ENCODE results near the gene RHBG. TPM values are rescaled to one million over a fixed set of nuclear protein-coding genes. Genes with fewer than 3 reads are reported as not detected.

RHBG gene
- total RNA-seq, 4 donors from 2014 or later, result not detected

GRCh38 chr1:156400191-156400935 lies 31.4 kb downstream of the RHBG start:
- no peak for ATAC-seq
- no peak for TF ChIP-seq POLR2A (IDR thresholded peaks at IDR 0.05)
- TF ChIP-seq CTCF (IDR thresholded peaks at IDR 0.05 in 4 of 5, conservative IDR thresholded peaks at IDR 0.05 in 1 of 5), result no peak
- Histone ChIP-seq H3K4me1 (no peaks in the 10 kb centered on the region), H3K27me3 (peaks cover 5 to 15% (median 13%) of the 10 kb centered on the region in 3 donors), H3K36me3 (no peaks in the 10 kb centered on the region), H3K4me3 (no peak overlapping the region), H3K27ac (no peak overlapping the region), H3K9me3 (no peaks in the 10 kb centered on the region)
- intact Hi-C loops (cut with DNase I; ENCODE audit: low total_unique reads) (no loop called here), in situ Hi-C loops (cut with MboI; ENCODE audit: low sequenced_read_pairs in 4 of 4) (no loop called here)
- no peak for DNase-seq

GRCh38 chr1:156401041-156401574 lies 32.1 kb downstream of the RHBG start:
- in situ Hi-C loops (cut with MboI; ENCODE audit: low sequenced_read_pairs in 4 of 4), result no loop called here
- ATAC-seq (no peak), DNase-seq (no peak)
- Histone ChIP-seq H3K27ac (no peak overlapping the region), H3K9me3 (no peaks in the 10 kb centered on the region), H3K36me3 (no peaks in the 10 kb centered on the region), H3K4me1 (no peaks in the 10 kb centered on the region), H3K4me3 (no peak overlapping the region), H3K27me3 (peaks cover 12 to 20% (median 18%) of the 10 kb centered on the region in 3 donors)
- intact Hi-C loops (cut with DNase I; ENCODE audit: low total_unique reads), result no loop called here
- TF ChIP-seq POLR2A (IDR thresholded peaks at IDR 0.05), result no peak
- TF ChIP-seq CTCF (IDR thresholded peaks at IDR 0.05 in 4 of 5, conservative IDR thresholded peaks at IDR 0.05 in 1 of 5), result no peak

GRCh38 chr1:156401681-156402081 lies 32.7 kb downstream of the RHBG start:
- H3K4me1 ChIP-seq, result no peaks in the 10 kb centered on the region
- H3K4me3 ChIP-seq, result no peak overlapping the region
- no peak for ATAC-seq
- H3K27me3 ChIP-seq, result peaks cover 18 to 25% (median 21%) of the 10 kb centered on the region in 3 donors
- in situ Hi-C loops (cut with MboI; ENCODE audit: low sequenced_read_pairs in 4 of 4), result no loop called here
- intact Hi-C loops (cut with DNase I; ENCODE audit: low total_unique reads), result no loop called here
- no peak overlapping the region for H3K27ac ChIP-seq
- no peaks in the 10 kb centered on the region for H3K36me3 ChIP-seq
- DNase-seq, result no peak
- H3K9me3 ChIP-seq, result no peaks in the 10 kb centered on the region
- no peak for TF ChIP-seq POLR2A (IDR thresholded peaks at IDR 0.05)
- no peak for TF ChIP-seq CTCF (IDR thresholded peaks at IDR 0.05 in 4 of 5, conservative IDR thresholded peaks at IDR 0.05 in 1 of 5)

- no peak for DNase-seq
- no peak for ATAC-seq
- in situ Hi-C loops (cut with MboI; ENCODE audit: low sequenced_read_pairs in 4 of 4), result no loop called here
- Histone ChIP-seq H3K27me3 (peaks cover 26 to 31% (median 27%) of the 10 kb centered on the region in 3 donors), H3K4me3 (no peak overlapping the region), H3K27ac (no peak overlapping the region), H3K36me3 (no peaks in the 10 kb centered on the region), H3K9me3 (no peaks in the 10 kb centered on the region), H3K4me1 (no peaks in the 10 kb centered on the region)
- intact Hi-C loops (cut with DNase I; ENCODE audit: low total_unique reads), result no loop called here
- TF ChIP-seq POLR2A (IDR thresholded peaks at IDR 0.05) (no peak), CTCF (IDR thresholded peaks at IDR 0.05 in 4 of 5, conservative IDR thresholded peaks at IDR 0.05 in 1 of 5) (no peak)
These were observed 33.5 kb downstream of the RHBG start for GRCh38 chr1:156402331-156403020.

Measured in gastrocnemius medialis (tissue), 4 donors.